LoVo (cell line): Measurements from ENCODE around the gene CACUL1.
"Not testable (repeated sequence)": the region's sequence is repeated elsewhere in the genome, so short reads cannot be mapped to it uniquely, and the experiment has no call there.

Experiments used
- DNase-seq: peaks from one replicate; pipeline ENCODE4 v3.0.0-alpha.2; 2016; ENCODE audit warnings: low spot score

Gene CACUL1

GRCh38 chr10:118754556-118755423, at the start of gene CACUL1:
CACUL1 (minus strand) TSS chr10:118754970; CDS start chr10:118754762, 208 bp downstream.
- DNase-seq, result peak; percentile 99

- DNase-seq, result no peak
These were observed 49.5 kb upstream of the CACUL1 start for GRCh38 chr10:118804262-118804773.

GRCh38 chr10:118802126-118802793, 47.5 kb upstream of the CACUL1 start:
- no peak for DNase-seq

GRCh38 chr10:118800920-118801319, 46.1 kb upstream of the CACUL1 start:
- no peak for DNase-seq

GRCh38 chr10:118799777-118800176, 45.0 kb upstream of the CACUL1 start:
- no peak for DNase-seq

GRCh38 chr10:118798231-118798662, 43.5 kb upstream of the CACUL1 start:
- peak; percentile 23 for DNase-seq

- DNase-seq, result not testable (repeated sequence)
These were observed 40.2 kb upstream of the CACUL1 start for GRCh38 chr10:118794971-118795370.

- DNase-seq, result no peak
These were observed 38.8 kb upstream of the CACUL1 start for GRCh38 chr10:118793545-118793944.

GRCh38 chr10:118792526-118792925, 37.8 kb upstream of the CACUL1 start:
- no peak for DNase-seq

GRCh38 chr10:118790058-118790457, 35.3 kb upstream of the CACUL1 start:
- DNase-seq, result no peak

- DNase-seq, result no peak
These were observed 30.8 kb upstream of the CACUL1 start for GRCh38 chr10:118785551-118785950.

- DNase-seq, result no peak
These were observed 29.2 kb upstream of the CACUL1 start for GRCh38 chr10:118783776-118784545.

GRCh38 chr10:118782916-118783465, 28.2 kb upstream of the CACUL1 start:
- DNase-seq, result not testable (repeated sequence)

- no peak for DNase-seq
These were observed 26.8 kb upstream of the CACUL1 start for GRCh38 chr10:118781541-118781940.

GRCh38 chr10:118778727-118779126, 24.0 kb upstream of the CACUL1 start:
- DNase-seq, result no peak

GRCh38 chr10:118776960-118777359, 22.2 kb upstream of the CACUL1 start:
- no peak for DNase-seq

- no peak for DNase-seq
These were observed 21.3 kb upstream of the CACUL1 start for GRCh38 chr10:118776033-118776432.

- DNase-seq, result no peak
These were observed 20.7 kb upstream of the CACUL1 start for GRCh38 chr10:118775478-118775877.

- DNase-seq, result no peak
These were observed 18.3 kb upstream of the CACUL1 start for GRCh38 chr10:118773041-118773440.

GRCh38 chr10:118771976-118772375, 17.2 kb upstream of the CACUL1 start:
- DNase-seq, result no peak

GRCh38 chr10:118769898-118770600, 15.3 kb upstream of the CACUL1 start:
- no peak for DNase-seq
